Measurements from ENCODE around the gene C16orf96.

DNA sequence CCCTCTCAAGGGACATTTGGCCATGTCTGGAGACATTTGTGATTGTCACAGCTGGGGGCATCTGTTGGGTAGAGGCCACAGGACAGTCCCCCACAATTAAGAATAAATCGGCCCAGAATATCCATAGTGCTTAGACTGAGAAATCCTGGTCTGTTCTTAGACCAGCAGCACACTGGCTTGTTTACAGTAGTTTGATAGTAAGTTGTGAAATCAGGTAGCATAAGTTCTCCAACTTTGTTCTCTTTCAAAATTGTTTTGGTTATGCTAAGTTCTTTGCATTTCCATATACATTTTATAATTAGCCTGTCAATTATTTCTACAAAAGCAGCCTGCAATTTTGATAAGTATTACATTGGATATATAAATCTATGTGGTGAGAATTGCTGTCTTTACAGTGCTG, 75.3 kb downstream of the C16orf96 start:
- TF ChIP-seq, protein P1, sequence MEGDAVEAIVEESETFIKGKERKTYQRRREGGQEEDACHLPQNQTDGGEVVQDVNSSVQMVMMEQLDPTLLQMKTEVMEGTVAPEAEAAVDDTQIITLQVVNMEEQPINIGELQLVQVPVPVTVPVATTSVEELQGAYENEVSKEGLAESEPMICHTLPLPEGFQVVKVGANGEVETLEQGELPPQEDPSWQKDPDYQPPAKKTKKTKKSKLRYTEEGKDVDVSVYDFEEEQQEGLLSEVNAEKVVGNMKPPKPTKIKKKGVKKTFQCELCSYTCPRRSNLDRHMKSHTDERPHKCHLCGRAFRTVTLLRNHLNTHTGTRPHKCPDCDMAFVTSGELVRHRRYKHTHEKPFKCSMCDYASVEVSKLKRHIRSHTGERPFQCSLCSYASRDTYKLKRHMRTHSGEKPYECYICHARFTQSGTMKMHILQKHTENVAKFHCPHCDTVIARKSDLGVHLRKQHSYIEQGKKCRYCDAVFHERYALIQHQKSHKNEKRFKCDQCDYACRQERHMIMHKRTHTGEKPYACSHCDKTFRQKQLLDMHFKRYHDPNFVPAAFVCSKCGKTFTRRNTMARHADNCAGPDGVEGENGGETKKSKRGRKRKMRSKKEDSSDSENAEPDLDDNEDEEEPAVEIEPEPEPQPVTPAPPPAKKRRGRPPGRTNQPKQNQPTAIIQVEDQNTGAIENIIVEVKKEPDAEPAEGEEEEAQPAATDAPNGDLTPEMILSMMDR (IDR thresholded peaks at IDR 0.05; ENCODE audit: borderline replicate concordance, extremely low read depth, low read length, poor library complexity, severe bottlenecking): no peak
- TF ChIP-seq EZH2 (IDR thresholded peaks at IDR 0.05; ENCODE audit: borderline replicate concordance, low read depth, low read length, severe bottlenecking): no peak
